ENCODE results near the gene KICS2.
"Not testable (repeated sequence)": the region's sequence is repeated elsewhere in the genome, so short reads cannot be mapped to it uniquely, and the experiment has no call there.

DNA sequence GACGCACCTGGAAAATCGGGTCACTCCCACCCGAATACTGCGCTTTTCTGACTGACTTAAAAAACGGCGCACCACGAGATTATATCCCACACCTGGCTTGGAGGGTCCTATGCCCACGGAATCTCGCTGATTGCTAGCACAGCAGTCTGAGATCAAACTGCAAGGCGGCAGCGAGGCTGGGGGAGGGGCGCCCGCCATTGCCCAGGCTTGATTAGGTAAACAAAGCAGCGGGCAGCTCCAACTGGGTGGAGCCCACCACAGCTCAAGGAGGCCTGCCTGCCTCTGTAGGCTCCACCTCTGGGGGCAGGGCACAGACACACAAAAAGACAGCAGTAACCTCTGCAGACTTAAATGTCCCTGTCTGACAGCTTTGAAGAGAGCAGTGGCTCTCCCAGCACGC is 26.3 kb downstream of the KICS2 start:
- TF ChIP-seq, protein P1, sequence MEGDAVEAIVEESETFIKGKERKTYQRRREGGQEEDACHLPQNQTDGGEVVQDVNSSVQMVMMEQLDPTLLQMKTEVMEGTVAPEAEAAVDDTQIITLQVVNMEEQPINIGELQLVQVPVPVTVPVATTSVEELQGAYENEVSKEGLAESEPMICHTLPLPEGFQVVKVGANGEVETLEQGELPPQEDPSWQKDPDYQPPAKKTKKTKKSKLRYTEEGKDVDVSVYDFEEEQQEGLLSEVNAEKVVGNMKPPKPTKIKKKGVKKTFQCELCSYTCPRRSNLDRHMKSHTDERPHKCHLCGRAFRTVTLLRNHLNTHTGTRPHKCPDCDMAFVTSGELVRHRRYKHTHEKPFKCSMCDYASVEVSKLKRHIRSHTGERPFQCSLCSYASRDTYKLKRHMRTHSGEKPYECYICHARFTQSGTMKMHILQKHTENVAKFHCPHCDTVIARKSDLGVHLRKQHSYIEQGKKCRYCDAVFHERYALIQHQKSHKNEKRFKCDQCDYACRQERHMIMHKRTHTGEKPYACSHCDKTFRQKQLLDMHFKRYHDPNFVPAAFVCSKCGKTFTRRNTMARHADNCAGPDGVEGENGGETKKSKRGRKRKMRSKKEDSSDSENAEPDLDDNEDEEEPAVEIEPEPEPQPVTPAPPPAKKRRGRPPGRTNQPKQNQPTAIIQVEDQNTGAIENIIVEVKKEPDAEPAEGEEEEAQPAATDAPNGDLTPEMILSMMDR (IDR thresholded peaks at IDR 0.05), result not testable (repeated sequence)
- not testable (repeated sequence) for TF ChIP-seq EP300 (IDR thresholded peaks at IDR 0.05)

Data from upper lobe of left lung (tissue), 4 donors.